T-helper 2 cell treated with Interferon-gamma antibody and Interleukin-4, amounts not matched to agents 100 ng/mL and 5 ng/mL, for 36 hours (primary cell): Measurements from ENCODE around the gene SLC7A14. TPM values are rescaled to one million over a fixed set of nuclear protein-coding genes. Genes with fewer than 3 reads are reported as not detected.
"Not testable (repeated sequence)": the region's sequence is repeated elsewhere in the genome, so short reads cannot be mapped to it uniquely, and the experiment has no call there.

Experiments
- intact Hi-C: fragments of 100-400 bp; cut with micrococcal nuclease; formaldehyde crosslinking; loops from one replicate; pipeline ENCODE4 v1.15.1; 2023
- total RNA-seq: library from RNA; stranded (reverse); gene quantifications from 2 replicates; pipeline ENCODE4 v1.2.3, GENCODE V29; 2022

SLC7A14 gene
- total RNA-seq, 1 donor from 2014 or later: not detected

DNA sequence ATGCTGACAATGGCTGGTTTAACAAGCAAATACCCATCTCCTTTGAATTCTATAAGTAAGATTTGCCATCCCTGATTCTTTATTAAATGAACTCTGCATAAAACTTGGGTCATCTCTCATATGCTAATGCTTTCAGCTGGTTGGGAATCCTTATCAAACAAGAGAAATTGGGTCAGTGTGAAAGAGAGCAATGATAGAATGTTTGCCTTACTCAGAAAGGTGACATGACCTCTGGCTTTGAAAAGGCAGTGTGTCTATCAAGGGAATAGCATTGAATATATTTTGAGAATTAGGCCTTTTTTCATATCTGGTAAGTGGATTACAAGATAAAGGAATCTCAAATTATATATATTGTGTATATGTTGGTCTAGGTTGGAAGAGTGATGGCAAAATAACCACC is 8.7 kb upstream of the SLC7A14 start:
- intact Hi-C loops: no loop called here

GRCh38 chr3:170593634-170594033 is 7.8 kb upstream of the SLC7A14 start:
- intact Hi-C loops: no loop called here

DNA sequence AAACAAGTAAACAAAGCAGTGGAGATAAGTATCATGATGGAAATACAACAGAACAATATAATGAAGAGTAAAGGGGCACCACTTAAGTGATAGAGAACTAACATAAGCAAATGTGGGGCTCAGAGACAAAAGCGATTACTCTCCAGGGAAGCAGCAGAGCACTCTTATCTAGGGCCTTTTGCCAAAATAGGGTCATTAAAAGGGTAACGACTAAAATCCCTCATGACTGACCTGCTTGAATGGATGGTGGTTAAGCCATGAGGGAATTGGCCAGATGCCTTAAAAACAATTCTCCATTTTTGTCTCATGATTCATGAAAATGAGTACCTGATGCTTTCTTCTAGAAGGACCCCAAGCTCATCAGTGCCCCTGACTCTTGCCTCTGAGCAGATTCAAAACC is 3.2 kb upstream of the SLC7A14 start:
- intact Hi-C loops: no loop called here

DNA sequence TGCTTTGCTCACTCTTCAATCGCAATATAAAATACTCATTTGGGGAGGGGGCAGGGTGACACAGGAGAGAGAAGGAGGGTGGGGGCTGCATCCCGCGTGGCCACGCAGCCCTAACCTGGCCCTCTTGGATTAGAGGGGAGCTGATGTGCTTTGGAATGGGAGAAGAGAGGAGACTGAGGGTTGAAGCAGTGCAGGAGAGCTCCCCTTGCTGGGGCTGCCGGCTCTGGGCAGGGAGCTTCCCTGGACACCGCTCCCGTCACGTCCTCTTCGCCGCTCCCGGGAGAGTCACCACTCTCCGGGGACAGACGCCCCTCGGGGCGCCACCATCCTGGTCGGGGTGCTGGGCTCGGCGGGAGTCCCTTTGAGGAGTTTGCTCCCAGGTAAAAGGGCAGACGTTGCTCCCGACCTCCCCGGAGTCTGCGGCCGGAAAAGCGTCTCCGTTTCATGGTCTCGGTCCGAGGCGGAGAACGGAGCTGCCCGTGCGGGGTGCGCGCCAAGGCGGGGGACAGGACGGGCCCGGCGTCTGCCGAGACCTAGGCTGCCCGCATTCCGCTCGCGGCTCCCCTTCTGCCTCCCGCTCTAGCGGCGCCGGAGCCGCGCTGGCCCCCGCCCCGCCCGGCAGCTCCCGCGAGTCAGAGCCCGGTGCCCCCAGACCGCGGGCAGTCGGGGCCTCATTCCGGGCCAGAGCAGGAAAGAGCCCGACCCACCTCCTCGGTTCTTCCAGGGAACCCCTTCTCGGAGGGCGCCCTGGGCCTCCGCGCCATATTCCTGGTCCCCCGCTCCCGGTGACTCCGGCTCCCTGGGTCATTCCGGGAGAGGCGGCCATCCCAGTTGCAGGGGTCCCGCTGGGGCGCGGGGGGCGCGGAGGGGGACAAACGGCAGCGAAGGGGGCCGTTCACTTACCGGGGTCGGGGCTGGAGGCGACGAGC is 603 bp downstream of the SLC7A14 start:
- intact Hi-C loops: no loop called here

DNA sequence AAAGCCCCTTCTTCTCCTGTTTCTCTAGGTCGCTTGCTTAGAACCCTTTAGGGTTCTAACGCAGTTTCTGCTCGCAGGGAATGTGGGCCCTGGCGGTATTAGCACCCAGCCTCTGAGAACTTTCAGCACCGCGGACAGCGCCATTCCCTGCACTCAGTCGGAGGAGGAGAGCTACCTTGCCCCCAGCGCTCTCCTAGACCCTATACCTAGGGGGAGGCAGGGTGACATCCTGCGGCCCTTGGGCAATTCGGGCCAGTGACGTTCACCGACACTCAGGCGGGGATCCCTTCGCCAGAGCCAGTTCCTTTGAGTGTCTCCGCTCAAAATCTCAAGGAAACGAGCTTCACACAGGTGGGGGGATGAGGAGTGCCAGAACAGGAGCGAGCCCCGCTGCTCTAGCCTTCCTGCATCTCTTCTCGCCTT is 1.3 kb downstream of the SLC7A14 start:
- intact Hi-C loops: no loop called here

DNA sequence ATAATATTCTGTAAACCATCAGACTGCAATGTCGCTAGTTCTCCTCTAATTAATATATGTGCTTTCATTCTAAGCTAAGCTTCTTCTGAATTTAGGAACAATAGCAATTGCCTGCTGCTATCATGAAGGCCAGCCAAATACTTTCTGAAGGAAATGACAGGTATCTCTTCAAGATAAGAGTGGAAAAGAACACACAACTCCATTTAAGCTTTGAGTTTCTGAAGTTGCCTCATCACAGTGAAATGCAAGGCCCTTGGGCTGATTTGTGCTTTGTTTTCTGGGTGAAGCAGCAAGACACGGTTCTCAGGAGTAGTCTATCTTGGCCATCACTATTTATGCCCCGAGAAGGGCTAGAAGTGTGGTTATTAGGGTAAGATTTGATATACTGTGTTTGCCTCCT is 6.2 kb downstream of the SLC7A14 start:
- intact Hi-C loops: no loop called here

DNA sequence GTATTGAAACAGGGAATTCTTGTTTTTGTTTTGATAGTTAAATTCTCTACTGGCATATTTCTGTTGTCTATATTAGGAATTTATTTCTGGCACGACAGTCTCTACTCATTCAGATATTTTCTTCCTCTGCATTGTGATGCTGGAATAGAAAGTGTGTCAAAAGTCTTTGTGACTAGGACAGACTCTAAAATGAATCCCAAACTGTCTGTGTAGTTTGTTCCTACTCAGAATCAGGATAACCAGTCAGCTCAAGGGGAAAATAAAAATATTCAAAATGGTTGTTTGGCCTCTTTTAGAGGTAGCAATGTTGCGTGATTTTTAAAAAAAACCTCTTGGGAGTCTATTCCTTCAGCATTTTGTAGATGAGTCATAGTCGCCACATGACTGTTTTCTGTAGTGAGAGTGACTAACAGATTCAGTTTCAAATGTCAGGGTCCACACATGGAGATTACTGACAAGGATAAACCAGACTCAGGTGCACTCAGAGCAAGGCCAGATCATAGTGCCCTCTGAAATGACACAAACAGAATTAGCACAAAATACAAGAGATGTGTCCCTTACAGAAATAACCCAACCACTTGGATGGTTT is 13.1 kb downstream of the SLC7A14 start:
- intact Hi-C loops: no loop called here

- intact Hi-C loops: not testable (repeated sequence)
These were observed 18.3 kb downstream of the SLC7A14 start for GRCh38 chr3:170567598-170567997.

DNA sequence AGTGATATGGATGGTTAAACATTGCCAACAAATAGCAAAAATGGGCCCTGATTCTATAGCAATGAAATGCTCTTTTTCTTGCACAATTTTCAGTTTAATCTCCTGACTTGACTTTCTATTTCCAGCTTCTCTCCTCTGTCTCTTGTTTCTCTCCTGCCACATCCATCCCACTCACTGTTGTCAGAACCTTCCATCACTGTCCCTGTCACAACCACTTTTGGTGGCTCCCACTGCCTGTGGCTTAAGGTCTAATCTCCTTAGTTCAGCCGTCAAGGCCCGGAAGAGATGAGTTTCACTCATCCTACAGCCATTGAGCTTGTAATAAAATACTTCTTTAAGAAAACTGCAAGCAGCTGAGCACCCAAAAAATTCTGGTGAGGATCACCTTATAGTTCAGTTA is 19.5 kb downstream of the SLC7A14 start:
- intact Hi-C loops: no loop called here

- intact Hi-C loops: no loop called here
These were observed 20.4 kb downstream of the SLC7A14 start for GRCh38 chr3:170565495-170565894.

- intact Hi-C loops: no loop called here
These were observed 21.2 kb downstream of the SLC7A14 start for GRCh38 chr3:170564664-170565063.

GRCh38 chr3:170563712-170564423 is 22.0 kb downstream of the SLC7A14 start:
- intact Hi-C loops: no loop called here

DNA sequence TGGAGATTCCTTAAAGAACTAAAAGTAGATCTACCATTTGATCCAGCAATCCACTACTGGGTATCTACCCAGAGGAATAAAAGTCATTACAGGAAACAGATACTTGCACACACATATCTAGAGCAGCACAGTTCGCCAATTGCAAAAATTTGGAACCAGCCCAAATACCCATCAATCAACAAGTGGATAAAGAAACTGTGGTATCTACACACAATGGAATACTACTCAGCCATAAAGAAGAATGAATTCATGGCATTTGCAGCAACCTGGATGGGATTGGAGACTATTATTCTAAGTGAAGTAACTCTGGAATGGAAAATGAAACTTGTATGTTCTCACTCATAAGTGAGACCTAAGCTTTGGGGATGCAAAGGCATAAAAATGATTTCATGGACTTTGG is 23.8 kb downstream of the SLC7A14 start:
- intact Hi-C loops: no loop called here

DNA sequence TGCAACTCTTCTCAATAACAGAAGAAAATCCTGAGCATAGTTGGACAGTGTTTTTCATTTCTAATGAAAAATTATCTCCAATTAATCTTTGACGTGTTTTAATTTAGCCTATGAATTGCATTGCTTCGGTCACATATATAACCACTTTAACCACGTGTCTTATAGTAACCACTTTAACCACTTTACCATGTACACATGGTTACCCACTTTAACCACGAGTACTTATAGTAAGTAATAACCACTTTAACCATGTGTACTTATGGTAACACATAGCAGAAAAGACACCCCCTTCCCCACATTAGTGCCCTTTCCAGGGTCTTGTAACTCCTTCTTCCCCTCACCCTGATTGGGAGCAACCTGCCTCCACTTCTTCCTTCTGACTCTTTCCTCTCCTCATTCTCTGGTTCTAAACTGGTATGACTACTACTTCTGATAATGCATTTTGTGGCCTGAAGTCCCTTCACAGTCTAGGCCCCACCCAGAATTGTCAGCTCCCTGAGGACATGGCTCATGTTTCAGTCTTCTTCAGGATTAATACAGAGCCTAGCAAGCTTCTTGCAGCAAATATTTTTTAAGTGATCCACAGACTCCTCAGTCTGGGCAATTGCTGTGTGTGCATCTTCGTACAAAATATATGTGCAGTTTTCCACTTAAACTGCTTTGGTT is 25.0 kb downstream of the SLC7A14 start:
- intact Hi-C loops: no loop called here

DNA sequence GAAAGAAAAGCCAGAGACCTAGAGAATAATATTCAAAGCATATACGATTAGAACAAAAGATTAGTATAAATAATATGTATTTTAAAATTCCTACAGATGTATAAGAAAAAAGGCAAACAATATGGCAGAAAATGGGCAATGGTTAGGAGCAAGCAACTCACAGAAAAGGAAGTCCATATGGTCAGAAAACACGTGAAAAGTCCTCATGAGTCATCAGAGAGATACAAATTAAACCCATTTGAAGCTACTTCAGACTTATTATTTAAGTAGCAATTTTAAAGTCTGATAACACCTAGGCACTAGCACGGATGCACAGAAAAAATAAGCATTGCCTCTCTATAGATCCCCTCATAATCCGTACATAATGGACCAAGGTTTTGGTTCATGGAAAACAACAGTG is 25.6 kb downstream of the SLC7A14 start:
- intact Hi-C loops: no loop called here

DNA sequence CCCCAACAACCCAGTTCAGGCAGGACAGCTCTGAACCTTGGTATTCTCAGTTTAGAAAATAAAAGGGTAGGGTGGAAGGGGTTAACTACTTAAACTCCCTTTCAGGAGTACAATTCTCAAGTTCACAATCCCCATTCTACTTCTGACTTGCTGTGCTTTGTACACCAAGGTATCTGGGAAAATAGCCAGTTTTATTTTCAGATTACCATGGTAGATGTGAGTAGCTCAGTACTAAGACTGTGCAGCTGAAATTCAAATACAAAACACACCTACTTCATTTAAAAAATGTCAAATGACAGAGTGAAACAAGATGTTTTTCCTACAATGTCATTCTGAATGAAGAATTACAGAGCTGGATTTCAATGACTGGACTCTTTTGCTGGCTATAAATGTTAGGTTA is 27.4 kb downstream of the SLC7A14 start:
- intact Hi-C loops: no loop called here

DNA sequence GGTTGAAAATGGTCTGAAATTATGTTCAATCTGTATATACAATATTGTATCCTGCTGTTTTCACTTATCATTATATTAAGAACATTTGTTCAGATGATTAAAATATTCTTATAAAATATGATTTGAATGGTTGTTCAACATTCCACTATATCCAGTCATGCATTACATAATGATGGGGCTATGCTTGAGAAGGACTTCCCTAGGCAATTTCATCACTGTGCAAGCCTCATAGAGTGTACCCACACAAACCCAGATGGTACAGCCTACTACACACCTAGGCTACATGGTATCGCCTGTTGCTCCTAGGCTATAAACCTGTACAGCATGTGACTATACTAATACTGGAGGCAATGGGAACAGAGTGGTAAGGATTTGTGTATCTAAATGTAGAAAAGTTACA is 30.5 kb downstream of the SLC7A14 start:
- intact Hi-C loops: no loop called here

DNA sequence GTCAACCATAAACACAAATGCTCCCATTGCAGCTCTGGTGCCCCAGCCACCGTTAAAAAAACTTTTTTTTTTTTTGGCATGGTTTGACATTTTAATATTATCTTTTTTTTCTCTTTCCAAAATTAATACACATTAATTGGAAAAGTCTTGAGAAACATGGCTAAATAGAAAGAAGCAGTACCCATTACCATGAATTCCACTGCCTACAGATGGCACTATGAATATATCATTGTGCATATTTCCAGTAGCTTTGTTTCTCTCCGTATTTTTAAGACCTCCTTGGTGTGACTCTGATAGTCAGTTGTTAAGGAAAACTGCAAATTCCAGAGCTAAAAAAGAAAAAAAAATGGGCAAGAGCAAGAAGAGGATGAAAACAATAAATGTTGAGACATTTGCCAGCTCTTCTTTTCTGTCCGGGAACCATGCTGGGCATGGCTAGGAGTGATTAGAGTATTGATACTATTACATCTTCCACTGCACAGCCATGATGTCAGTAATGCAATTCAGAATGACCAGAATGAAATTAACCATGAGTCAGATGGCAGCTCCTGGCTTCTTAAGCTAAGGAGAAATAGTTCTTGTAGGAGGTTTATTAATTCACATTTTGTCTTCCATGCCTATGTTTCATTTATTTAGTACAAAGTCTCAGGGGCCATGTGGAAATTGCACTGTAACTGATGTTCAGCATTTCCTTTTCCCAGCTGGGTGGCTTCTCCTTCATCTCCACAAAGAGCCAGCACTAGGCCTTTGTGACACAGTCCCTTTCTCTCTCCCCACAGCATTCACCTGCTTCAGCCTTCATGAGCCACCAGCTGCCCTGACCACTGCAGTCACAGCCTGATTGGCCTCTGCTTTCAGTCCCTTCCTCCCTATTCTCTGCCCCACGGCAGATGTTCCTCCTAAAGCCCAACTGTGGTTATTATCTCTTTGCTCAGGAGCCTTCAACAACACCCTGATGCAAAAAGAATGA is 31.8 kb downstream of the SLC7A14 start:
- intact Hi-C loops: no loop called here

- intact Hi-C loops: no loop called here
These were observed 34.6 kb downstream of the SLC7A14 start for GRCh38 chr3:170551252-170551651.

GRCh38 chr3:170542704-170543103 is 43.2 kb downstream of the SLC7A14 start:
- intact Hi-C loops: no loop called here

DNA sequence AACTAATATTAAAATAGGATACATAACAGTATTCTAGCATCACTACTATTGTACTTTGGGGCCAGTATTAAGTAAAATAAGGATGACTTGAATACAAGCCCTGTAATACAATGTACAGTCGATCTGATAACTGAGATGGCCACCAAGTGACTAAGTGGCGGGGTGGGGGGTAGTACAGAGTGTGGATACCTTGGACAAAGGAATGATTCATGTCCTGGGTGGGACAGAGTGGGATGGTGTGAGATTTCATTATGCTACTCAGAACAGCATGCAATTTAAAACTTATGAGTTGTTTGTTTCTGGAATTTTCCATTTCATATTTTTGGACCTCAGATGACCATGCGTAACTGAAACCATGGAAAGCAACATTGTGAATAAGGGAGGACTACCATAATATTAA is 46.0 kb downstream of the SLC7A14 start:
- intact Hi-C loops: no loop called here
